ENCODE results near the gene NFIA.

NFIA gene

DNA sequence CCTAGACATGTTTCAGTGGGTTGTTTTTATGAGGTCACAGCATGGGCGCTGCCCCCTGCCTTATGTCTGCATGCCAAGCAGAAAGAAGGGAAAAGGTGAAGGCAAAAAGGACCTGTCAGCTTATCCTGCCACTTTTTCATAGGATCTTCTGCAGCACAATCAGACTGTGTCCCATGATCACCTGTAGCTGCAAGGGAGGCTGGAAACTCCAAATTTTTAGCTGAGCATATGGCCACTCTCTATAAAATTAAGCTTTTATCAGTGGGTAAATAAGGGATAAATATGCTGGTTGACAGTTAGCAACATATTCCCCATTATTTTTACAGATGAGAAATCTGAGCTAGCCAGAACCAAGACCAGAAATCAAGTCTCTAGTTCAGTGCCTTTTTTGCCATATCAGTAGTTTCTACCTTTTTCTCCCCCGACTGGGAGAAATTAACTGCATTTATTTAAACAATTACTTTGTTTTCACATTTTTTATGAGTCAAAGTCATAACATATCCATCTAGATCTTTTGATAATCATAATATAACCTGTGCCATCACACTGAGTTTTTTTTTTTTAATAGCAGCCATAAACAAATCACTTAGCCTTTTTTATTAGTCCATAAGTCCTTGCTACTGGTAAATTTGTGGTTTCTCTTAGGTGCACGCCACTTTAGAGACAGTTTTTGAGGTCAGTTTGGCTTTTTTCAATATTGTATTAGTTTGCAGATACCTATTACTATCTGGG lies 307.0 kb downstream of the NFIA start:
- WGBS, 2 experiments (ENCODE audit: insufficient coverage in 2 of 2): 71 to 91% methylated on average over 1 of the region's 3 CpGs

DNA sequence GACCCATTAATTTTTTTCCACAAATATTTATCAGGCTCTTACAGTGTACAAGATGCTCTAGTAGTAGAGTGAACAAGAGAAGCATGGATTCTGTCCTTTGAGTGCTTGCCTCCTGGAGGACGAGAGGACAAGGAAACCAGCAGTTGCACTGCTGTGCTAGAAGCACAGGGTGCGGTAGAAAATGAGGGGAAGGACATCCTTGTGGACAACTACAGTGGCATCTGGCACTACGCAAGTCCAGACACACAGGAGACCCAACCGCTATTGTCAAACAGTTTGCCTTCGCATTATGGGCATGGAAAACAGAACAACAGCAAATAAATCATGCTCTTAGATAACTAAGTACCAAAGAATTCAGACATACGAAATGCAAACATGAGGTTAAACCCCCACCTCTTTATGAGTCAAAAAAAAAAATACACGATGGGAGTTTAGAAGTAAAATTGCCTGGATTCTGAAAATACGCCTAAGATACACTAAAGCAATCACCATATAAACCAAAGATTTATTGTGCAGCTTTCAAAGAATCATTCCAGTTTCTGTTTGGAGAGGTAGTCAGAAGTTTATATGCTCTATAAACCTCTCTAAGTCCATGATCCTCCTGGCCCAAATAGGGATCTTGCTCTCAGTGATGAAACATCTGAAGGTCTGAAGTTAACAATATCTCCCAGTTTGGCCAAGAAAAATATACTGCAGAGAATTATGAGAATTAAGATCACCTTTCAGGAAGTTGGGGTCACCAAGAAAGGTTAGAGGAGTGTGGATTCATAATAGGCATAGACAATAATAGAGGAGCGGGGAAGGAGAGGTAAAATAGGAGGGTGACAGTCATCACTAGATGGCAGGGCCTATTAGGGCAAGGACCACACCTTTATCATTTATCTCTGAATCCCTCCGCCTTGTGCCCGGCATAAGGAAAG lies 307.8 kb downstream of the NFIA start:
- no peaks in the 10 kb centered on the region for H3K36me3 ChIP-seq (ENCODE audit: control insufficient read depth, insufficient read depth, low read length)
- no peak overlapping the region for H3K27ac ChIP-seq (ENCODE audit: low read depth, low read length, severe bottlenecking)
- peaks cover 8% of the 10 kb centered on the region for H3K9me3 ChIP-seq (ENCODE audit: control insufficient read depth, low read length)
- no peak overlapping the region for H3K4me3 ChIP-seq (ENCODE audit: extremely low read depth, insufficient read depth, low read length, poor library complexity, severe bottlenecking)
- H3K4me1 ChIP-seq (ENCODE audit: control insufficient read depth, insufficient read depth, low read length, poor library complexity, severe bottlenecking): no peaks in the 10 kb centered on the region
- WGBS, 2 experiments (ENCODE audit: insufficient coverage in 2 of 2): 83 to 95% methylated on average over 6 of the region's 11 CpGs

More for the DNA sequence above, 307.0 kb downstream of the NFIA start:
- H3K9me3 ChIP-seq (ENCODE audit: control insufficient read depth, low read length): peaks cover 8% of the 10 kb centered on the region
- H3K27ac ChIP-seq (ENCODE audit: low read depth, low read length, severe bottlenecking): no peak overlapping the region
- no peak overlapping the region for H3K4me3 ChIP-seq (ENCODE audit: extremely low read depth, insufficient read depth, low read length, poor library complexity, severe bottlenecking)
- H3K4me1 ChIP-seq (ENCODE audit: control insufficient read depth, insufficient read depth, low read length, poor library complexity, severe bottlenecking): no peaks in the 10 kb centered on the region
- H3K36me3 ChIP-seq (ENCODE audit: control insufficient read depth, insufficient read depth, low read length): no peaks in the 10 kb centered on the region

DNA sequence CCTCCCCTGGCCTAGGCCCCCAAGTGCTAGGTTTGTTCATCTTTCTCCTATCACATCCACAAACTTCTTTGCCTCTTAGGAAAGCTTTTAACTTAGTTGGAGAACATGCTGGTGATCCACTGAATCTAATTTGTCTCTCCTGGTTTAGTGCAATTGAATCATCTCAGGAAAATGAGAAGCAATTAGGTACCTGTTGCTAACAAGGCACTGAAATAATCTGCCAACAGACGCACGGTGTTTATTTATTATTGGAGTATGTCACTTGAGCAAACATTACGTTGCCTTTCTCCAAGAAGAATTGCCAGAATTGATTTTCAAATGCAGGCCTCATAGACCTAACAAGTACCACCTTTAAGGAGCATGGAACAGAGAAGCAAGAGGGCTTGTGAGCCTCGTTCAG lies 309.4 kb downstream of the NFIA start:
- Histone ChIP-seq H3K4me1 (ENCODE audit: control insufficient read depth, insufficient read depth, low read length, poor library complexity, severe bottlenecking) (no peaks in the 10 kb centered on the region), H3K27ac (ENCODE audit: low read depth, low read length, severe bottlenecking) (no peak overlapping the region), H3K36me3 (ENCODE audit: control insufficient read depth, insufficient read depth, low read length) (no peaks in the 10 kb centered on the region), H3K9me3 (ENCODE audit: control insufficient read depth, low read length) (peaks cover 8% of the 10 kb centered on the region), H3K4me3 (ENCODE audit: extremely low read depth, insufficient read depth, low read length, poor library complexity, severe bottlenecking) (no peak overlapping the region)
- WGBS, 2 experiments (ENCODE audit: insufficient coverage in 2 of 2): 59% methylated on average over 2 of the region's 4 CpGs; no CpG with 5 or more reads in 1 of the 2 experiments

DNA sequence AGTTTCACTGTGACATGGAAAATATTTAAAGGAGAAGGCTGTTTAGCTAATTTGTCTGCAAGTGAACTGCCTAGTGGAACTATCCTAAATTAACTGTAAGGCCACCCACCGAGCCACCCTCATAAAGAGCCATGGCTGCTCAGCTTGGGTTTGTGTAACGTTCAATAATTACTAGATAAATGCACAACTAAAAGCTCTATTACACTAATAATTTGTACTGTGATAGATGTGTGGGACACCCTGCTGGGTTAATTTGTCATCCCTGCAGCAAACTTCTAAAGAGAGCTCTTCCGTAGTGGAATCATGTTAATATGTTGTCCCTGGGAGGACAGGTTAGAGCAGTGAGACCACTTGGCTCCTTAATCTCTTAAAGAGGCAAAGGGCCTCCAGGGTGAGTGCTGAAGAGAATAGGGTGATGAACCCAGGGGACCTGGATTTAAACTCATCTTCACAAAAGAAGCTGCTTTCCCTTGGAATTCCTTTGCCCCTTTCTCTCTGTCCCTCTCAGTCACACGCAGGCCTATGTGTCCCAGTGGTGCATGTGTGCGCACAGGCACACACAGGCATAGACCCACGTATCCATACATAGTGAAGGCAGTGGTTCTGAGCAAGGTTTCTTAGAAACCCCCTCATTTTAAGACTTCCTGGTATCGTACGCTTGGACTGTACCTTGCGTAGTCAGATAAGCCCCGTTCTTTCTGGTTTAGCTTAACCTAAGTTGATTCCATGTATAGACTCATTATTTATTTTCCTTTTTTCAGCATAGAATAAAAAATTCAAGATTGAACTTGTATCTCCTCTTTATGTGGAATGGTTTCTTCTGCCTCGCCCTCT lies 310.3 kb downstream of the NFIA start:
- H3K36me3 ChIP-seq (ENCODE audit: control insufficient read depth, insufficient read depth, low read length): no peaks in the 10 kb centered on the region
- H3K27ac ChIP-seq (ENCODE audit: low read depth, low read length, severe bottlenecking): no peak overlapping the region
- no peak overlapping the region for H3K4me3 ChIP-seq (ENCODE audit: extremely low read depth, insufficient read depth, low read length, poor library complexity, severe bottlenecking)
- WGBS, 2 experiments (ENCODE audit: insufficient coverage in 2 of 2): 86 to 97% methylated on average over 6 to 8 of the region's 11 CpGs
- peaks cover 8% of the 10 kb centered on the region for H3K9me3 ChIP-seq (ENCODE audit: control insufficient read depth, low read length)
- H3K4me1 ChIP-seq (ENCODE audit: control insufficient read depth, insufficient read depth, low read length, poor library complexity, severe bottlenecking): no peaks in the 10 kb centered on the region

DNA sequence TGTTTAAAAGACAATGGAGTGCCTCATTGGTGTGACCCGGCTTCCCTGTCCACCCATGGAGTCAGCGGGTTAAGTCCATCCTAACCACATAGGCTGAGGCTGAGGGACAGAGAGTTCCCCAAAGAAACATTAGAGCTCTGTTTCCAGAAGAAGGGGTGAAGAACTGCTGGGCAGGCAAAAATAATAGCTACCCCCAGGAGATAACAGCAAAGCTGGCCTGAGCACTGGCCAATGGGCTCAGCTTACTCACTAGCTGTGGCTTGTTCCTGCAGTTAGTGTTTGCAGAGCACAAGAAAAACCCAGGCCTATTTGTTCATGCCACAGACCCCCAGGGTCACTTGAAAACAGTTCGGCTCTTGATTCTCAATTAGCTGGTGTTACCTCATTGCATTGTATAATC lies 311.2 kb downstream of the NFIA start:
- no peaks in the 10 kb centered on the region for H3K4me1 ChIP-seq (ENCODE audit: control insufficient read depth, insufficient read depth, low read length, poor library complexity, severe bottlenecking)
- H3K36me3 ChIP-seq (ENCODE audit: control insufficient read depth, insufficient read depth, low read length): no peaks in the 10 kb centered on the region
- H3K4me3 ChIP-seq (ENCODE audit: extremely low read depth, insufficient read depth, low read length, poor library complexity, severe bottlenecking): no peak overlapping the region
- no peak overlapping the region for H3K27ac ChIP-seq (ENCODE audit: low read depth, low read length, severe bottlenecking)
- peaks cover 7% of the 10 kb centered on the region for H3K9me3 ChIP-seq (ENCODE audit: control insufficient read depth, low read length)
- WGBS, 2 experiments (ENCODE audit: insufficient coverage in 2 of 2): 100% methylated on average over 2 of the region's 3 CpGs; no CpG with 5 or more reads in 1 of the 2 experiments

DNA sequence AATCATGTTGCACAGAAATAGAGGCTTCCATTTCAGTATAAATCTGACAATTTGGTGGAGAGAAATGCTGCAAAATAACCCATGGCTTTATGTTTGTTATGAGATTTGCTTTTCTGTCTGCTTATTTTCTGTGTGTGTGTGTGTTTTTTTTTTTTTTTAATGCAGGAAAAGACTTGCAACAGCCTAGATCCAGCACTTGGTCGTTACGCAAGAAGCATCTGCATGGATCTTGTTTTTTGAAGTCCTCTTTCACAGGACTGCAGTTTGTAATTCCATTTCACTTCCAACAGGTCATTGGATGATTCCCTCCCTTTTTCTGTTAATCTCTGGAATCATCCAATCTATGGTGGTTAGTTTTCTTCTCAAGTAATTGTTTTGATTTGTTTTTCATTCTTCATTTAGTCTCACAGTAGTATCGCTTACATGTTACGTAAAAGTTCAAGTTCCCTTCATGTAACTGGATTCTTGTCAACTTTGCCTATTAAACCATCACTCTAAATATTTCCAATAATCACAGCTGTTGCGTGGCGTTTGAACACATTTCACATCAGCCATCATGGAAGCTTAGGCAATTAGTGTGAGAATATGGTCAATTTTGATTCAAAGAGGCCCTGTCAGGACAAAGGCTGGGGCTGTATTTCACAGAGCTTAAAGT lies 312.9 kb downstream of the NFIA start:
- 83% methylated on average over 2 of the region's 6 CpGs for WGBS, 2 experiments (ENCODE audit: insufficient coverage in 2 of 2)

DNA sequence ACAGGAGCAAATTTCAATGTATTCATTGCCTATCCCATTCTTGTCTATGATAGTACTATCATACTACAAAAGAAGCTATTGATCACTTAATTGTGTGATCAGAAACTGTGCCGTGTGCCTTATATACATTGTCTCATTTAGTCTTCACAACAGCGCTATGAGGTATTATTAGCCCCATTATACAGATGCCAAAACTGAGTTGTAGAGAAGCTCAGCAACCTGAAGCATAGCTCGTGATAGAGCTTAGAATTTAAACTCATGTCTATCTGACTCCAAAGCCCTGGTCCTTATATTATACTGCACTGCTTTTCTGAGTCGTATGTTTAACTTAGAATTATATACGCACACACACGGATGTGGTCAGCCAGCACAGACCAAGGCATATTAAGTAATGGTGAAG lies 315.1 kb downstream of the NFIA start:
- 95 to 96% methylated on average over 4 to 5 of the region's 6 CpGs for WGBS, 2 experiments (ENCODE audit: insufficient coverage in 2 of 2)
- H3K4me1 ChIP-seq (ENCODE audit: control insufficient read depth, insufficient read depth, low read length, poor library complexity, severe bottlenecking): no peaks in the 10 kb centered on the region
- no peak overlapping the region for H3K4me3 ChIP-seq (ENCODE audit: extremely low read depth, insufficient read depth, low read length, poor library complexity, severe bottlenecking)
- H3K9me3 ChIP-seq (ENCODE audit: control insufficient read depth, low read length): no peaks in the 10 kb centered on the region
- no peak overlapping the region for H3K27ac ChIP-seq (ENCODE audit: low read depth, low read length, severe bottlenecking)
- no peaks in the 10 kb centered on the region for H3K36me3 ChIP-seq (ENCODE audit: control insufficient read depth, insufficient read depth, low read length)

More for the DNA sequence above, 312.9 kb downstream of the NFIA start:
- no peaks in the 10 kb centered on the region for H3K9me3 ChIP-seq (ENCODE audit: control insufficient read depth, low read length)
- no peak overlapping the region for H3K27ac ChIP-seq (ENCODE audit: low read depth, low read length, severe bottlenecking)
- no peaks in the 10 kb centered on the region for H3K4me1 ChIP-seq (ENCODE audit: control insufficient read depth, insufficient read depth, low read length, poor library complexity, severe bottlenecking)
- no peaks in the 10 kb centered on the region for H3K36me3 ChIP-seq (ENCODE audit: control insufficient read depth, insufficient read depth, low read length)
- no peak overlapping the region for H3K4me3 ChIP-seq (ENCODE audit: extremely low read depth, insufficient read depth, low read length, poor library complexity, severe bottlenecking)

DNA sequence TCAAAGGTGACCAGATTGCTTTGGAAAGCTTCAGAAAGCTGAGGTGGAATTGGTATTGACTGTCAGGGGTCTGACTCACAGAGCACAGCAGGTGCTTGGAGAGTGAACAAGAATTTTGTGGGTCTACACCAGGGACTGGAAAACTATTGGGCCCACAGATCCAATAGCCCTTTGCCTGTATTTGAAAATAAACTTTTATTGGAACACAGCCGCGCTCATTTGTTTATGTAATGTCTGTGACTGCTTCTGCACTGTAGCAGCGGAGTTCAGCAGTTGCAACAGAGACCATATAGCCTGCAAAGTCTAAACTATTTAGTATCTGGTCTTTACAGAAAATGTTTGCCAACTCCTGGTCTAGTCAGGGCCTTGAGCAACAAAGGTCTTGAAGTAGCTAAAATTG lies 315.6 kb downstream of the NFIA start:
- no peak overlapping the region for H3K27ac ChIP-seq (ENCODE audit: low read depth, low read length, severe bottlenecking)

DNA sequence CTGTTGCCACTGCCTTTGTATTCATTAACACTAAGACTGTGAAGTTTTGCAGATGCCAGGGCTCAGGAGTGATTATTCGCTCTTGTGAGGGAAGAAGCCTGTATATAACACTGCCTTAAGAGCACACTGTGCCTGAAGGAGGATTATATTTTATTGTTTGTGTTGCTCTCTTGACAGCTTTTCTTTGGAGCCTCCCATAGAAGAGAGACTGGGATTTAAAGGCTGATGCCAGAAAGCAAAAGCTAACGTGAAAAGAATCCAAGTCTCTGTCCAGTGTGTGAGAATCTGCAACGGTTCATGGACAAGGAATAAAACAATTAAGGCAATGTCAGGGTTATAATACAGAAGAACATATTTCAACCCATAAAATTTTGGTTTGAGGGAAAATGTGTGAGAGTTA lies 316.8 kb downstream of the NFIA start:
- H3K9me3 ChIP-seq (ENCODE audit: control insufficient read depth, low read length): no peaks in the 10 kb centered on the region

More for the DNA sequence above, 315.6 kb downstream of the NFIA start:
- 89 to 91% methylated on average over 3 of the region's 3 CpGs for WGBS, 2 experiments (ENCODE audit: insufficient coverage in 2 of 2)
- Histone ChIP-seq H3K36me3 (ENCODE audit: control insufficient read depth, insufficient read depth, low read length) (no peaks in the 10 kb centered on the region), H3K9me3 (ENCODE audit: control insufficient read depth, low read length) (no peaks in the 10 kb centered on the region), H3K4me1 (ENCODE audit: control insufficient read depth, insufficient read depth, low read length, poor library complexity, severe bottlenecking) (no peaks in the 10 kb centered on the region), H3K4me3 (ENCODE audit: extremely low read depth, insufficient read depth, low read length, poor library complexity, severe bottlenecking) (no peak overlapping the region)

More for the DNA sequence above, 316.8 kb downstream of the NFIA start:
- no peaks in the 10 kb centered on the region for H3K36me3 ChIP-seq (ENCODE audit: control insufficient read depth, insufficient read depth, low read length)
- H3K27ac ChIP-seq (ENCODE audit: low read depth, low read length, severe bottlenecking): no peak overlapping the region
- H3K4me1 ChIP-seq (ENCODE audit: control insufficient read depth, insufficient read depth, low read length, poor library complexity, severe bottlenecking): no peaks in the 10 kb centered on the region
- no peak overlapping the region for H3K4me3 ChIP-seq (ENCODE audit: extremely low read depth, insufficient read depth, low read length, poor library complexity, severe bottlenecking)
- 75 to 76% methylated on average over 1 to 2 of the region's 3 CpGs for WGBS, 2 experiments (ENCODE audit: insufficient coverage in 2 of 2)

Data from mesodermal cell (in vitro differentiated cells).